PFSK-1 (cell line): Measurements from ENCODE around the gene KRT86. TPM values are rescaled to one million over a fixed set of nuclear protein-coding genes. Genes with fewer than 3 reads are reported as not detected.

Experiments
- FOXP2 ChIP-seq: optimal IDR thresholded peaks from 2 replicates; pipeline ENCODE3; 2011; ENCODE audit warnings: borderline replicate concordance, control low read depth, inconsistent platforms; ENCODE audit not compliant: insufficient read depth; ENCODE audit errors: extremely low read length, extremely low read depth
- POLR2AphosphoS5 ChIP-seq: IDR thresholded peaks from 2 replicates; pipeline ENCODE4 v1.6.1; 2012; ENCODE audit warnings: low read depth, mild to moderate bottlenecking, control low read depth, low read length, moderate library complexity
- SIN3A ChIP-seq: IDR thresholded peaks from 2 replicates; pipeline ENCODE4 v1.6.1; 2012; ENCODE audit warnings: mild to moderate bottlenecking, low read length, moderate library complexity, borderline replicate concordance; ENCODE audit not compliant: insufficient read depth
- TAF1 ChIP-seq: IDR thresholded peaks from 2 replicates; pipeline ENCODE4 v1.6.1; 2012; ENCODE audit warnings: low read length, control low read depth, borderline replicate concordance; ENCODE audit not compliant: insufficient read depth
- polyA plus RNA-seq: library from polyadenylated mRNA; unstranded; fragments of >200 nt; gene quantifications from one replicate; pipeline ENCODE4 v1.2.1, GENCODE V29; 2012; ENCODE audit warnings: low read depth, missing spikeins; ENCODE audit not compliant: insufficient read length
- TF ChIP-seq, protein P1 (sequence below), 2 experiments: IDR thresholded peaks; 2 replicates each; pipeline versions ENCODE4 v1.6.1 to v1.8.0; 2011 to 2012; ENCODE audit warnings: low read depth in 2 of 2, low read length in 2 of 2, control low read depth in 1 of 2, inconsistent platforms in 1 of 2, mild to moderate bottlenecking in 1 of 2, moderate library complexity in 1 of 2; ENCODE audit not compliant: insufficient read depth in 1 of 2

The KRT86 gene
- polyA plus RNA-seq = 0.43 TPM

- TF ChIP-seq, protein P1, sequence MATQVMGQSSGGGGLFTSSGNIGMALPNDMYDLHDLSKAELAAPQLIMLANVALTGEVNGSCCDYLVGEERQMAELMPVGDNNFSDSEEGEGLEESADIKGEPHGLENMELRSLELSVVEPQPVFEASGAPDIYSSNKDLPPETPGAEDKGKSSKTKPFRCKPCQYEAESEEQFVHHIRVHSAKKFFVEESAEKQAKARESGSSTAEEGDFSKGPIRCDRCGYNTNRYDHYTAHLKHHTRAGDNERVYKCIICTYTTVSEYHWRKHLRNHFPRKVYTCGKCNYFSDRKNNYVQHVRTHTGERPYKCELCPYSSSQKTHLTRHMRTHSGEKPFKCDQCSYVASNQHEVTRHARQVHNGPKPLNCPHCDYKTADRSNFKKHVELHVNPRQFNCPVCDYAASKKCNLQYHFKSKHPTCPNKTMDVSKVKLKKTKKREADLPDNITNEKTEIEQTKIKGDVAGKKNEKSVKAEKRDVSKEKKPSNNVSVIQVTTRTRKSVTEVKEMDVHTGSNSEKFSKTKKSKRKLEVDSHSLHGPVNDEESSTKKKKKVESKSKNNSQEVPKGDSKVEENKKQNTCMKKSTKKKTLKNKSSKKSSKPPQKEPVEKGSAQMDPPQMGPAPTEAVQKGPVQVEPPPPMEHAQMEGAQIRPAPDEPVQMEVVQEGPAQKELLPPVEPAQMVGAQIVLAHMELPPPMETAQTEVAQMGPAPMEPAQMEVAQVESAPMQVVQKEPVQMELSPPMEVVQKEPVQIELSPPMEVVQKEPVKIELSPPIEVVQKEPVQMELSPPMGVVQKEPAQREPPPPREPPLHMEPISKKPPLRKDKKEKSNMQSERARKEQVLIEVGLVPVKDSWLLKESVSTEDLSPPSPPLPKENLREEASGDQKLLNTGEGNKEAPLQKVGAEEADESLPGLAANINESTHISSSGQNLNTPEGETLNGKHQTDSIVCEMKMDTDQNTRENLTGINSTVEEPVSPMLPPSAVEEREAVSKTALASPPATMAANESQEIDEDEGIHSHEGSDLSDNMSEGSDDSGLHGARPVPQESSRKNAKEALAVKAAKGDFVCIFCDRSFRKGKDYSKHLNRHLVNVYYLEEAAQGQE (IDR thresholded peaks at IDR 0.05; ENCODE audit: insufficient read depth in 1 of 2, low read depth in 2 of 2, low read length in 2 of 2) = no peak
- no peak for TF ChIP-seq FOXP2
- TF ChIP-seq SIN3A = no peak
- TF ChIP-seq TAF1 = no peak
- TF ChIP-seq POLR2AphosphoS5 = no peak
Measured at GRCh38 chr12:52274521-52275120, at the start of gene KRT86. TSS of gene KRT86 (plus strand) at chr12:52274645. CDS start at chr12:52301917, 27,272 bp downstream.

DNA sequence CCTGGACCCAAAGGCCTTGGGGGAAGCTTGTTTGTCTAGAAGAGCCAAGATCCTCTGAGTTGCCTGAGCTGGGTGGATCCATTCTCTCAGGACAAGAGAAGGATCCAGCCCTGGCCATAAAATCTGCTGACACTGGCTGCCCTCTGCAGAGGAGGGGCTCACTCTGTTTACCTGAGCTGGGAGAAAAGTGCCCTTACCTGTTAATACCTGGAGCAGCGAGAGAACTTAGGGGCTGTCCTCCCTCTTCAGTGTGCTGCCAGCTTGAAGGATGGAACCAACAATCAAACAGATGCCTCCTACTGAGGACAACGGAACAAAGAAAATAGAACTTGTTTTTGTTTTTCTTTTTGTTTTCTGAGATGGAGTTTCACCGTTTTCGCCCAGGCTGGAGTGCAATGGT is 48.7 kb upstream of the KRT86 start:
- no peak for TF ChIP-seq SIN3A
- TF ChIP-seq, protein P1 (IDR thresholded peaks at IDR 0.05; ENCODE audit: insufficient read depth in 1 of 2, low read depth in 2 of 2, low read length in 2 of 2) = no peak
- TF ChIP-seq FOXP2 = no peak
- no peak for TF ChIP-seq POLR2AphosphoS5
- TF ChIP-seq TAF1 = no peak

DNA sequence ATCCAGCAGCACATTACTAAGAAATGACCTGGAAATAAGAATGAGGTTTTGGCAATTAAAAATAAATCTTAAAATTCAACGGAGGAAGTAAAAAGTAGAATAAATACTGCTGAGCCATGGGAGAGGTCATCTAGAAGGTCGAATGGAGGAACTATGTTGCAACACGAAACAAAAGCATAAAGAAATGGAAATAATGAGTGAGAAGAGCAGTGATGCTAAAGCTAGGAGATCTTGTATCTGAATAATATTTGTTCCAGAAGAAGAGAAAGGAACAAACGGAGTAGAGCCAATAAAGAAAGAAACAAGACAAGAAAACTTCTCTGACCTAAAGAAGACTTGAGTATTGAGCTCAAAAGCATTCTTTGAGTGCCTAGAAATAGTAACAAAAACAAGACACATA is 48.0 kb upstream of the KRT86 start:
- TF ChIP-seq, protein P1 (IDR thresholded peaks at IDR 0.05; ENCODE audit: insufficient read depth in 1 of 2, low read depth in 2 of 2, low read length in 2 of 2) = no peak
- TF ChIP-seq TAF1 = no peak

- TF ChIP-seq TAF1 (no peak), POLR2AphosphoS5 (no peak), FOXP2 (no peak), SIN3A (no peak)
- TF ChIP-seq, protein P1 (IDR thresholded peaks at IDR 0.05; ENCODE audit: insufficient read depth in 1 of 2, low read depth in 2 of 2, low read length in 2 of 2) = no peak
Measured at GRCh38 chr12:52227606-52228166, 46.8 kb upstream of the KRT86 start.

DNA sequence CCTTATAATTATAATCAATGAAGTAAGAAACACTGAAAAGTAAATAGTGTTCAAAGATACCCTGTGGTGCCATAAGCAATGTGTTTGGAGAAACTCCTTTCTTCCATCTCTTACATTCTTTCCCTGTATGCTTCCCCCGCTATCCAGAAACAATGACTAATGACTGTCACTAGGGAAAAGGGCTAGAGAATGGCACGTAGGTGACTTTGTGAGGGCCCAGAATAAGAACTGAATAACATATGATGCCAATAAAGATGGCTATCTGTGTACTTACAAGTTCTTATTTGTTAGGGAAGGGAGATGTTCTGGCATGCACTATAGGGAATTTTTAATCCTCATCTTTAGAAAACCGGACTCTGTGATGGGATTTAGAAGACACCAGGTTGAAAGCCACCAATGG is 46.1 kb upstream of the KRT86 start:
- no peak for TF ChIP-seq SIN3A
- no peak for TF ChIP-seq TAF1
- TF ChIP-seq POLR2AphosphoS5 = no peak
